ENCODE results near the gene RLF. TPM values are rescaled to one million over a fixed set of nuclear protein-coding genes. Genes with fewer than 3 reads are reported as not detected.
"Not testable (repeated sequence)": the region's sequence is repeated elsewhere in the genome, so short reads cannot be mapped to it uniquely, and the experiment has no call there.

RLF gene
- total and polyA plus RNA-seq, 2 donors: 9.2 to 67.7 TPM

DNA sequence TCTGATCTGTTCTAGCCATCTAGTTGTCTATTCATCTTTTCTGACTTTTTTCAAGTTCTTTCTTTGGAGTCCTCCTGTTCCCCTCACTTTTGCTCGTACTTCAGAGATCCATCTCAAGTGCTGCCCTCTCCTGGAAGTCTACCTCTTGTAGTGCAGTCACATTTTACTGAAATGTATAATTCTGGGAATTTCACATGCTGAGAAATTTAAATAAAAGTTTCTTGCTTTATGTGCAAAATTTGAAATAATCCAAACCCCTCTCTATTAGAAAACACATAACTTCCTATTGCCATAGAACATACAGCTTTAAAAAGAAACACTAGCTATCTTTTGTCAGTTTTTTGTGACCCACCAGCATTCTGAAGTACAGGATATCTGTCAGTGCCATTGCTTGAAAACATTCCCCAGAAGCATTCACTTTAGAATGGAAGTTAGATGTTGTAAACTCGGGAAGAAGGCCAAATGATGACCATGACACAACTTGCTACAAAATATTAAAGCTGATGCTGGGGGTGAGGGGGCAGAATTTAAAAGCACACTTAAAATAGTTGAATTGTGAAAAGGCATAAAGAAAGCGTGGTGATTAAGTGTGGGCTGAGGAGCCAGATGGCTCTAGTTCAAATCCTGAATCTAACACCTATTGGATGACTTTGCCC is 22.0 kb downstream of the RLF start:
- WGBS: 63% methylated on average over 3 of the region's 3 CpGs
- Histone ChIP-seq H3K27ac (ENCODE audit: low read depth) (no peak overlapping the region), H3K36me3 (ENCODE audit: insufficient read depth) (no peaks in the 10 kb centered on the region), H3K4me3 (ENCODE audit: low read depth, low read length) (no peak overlapping the region), H3K4me1 (ENCODE audit: insufficient read depth) (no peaks in the 10 kb centered on the region)
- no peak for DNase-seq (ENCODE audit: extremely low spot score)

DNA sequence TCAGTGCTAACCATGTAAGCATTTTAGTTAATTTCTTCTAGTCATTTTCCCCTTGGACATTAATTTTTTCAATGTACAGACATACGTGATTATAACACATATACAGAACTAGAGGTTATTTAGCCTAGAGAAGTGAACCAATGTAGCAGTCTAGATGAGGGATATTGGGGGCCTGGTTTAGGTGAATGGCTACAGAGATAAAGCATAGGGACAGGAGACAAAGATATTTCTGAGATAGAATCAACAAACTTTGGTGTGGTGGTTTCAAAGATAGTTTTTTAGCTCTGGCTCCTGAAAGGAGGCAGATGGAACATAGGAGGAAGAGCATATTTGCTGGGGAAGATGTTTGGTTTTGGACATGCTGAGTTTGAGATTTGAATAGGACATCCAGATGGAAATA is 23.0 kb downstream of the RLF start:
- Histone ChIP-seq H3K4me1 (ENCODE audit: insufficient read depth) (no peaks in the 10 kb centered on the region), H3K4me3 (ENCODE audit: low read depth, low read length) (no peak overlapping the region), H3K27ac (ENCODE audit: low read depth) (no peak overlapping the region), H3K36me3 (ENCODE audit: insufficient read depth) (no peaks in the 10 kb centered on the region)
- no peak for DNase-seq (ENCODE audit: extremely low spot score)
- WGBS: 82% methylated on average over 1 of the region's 1 CpG

DNA sequence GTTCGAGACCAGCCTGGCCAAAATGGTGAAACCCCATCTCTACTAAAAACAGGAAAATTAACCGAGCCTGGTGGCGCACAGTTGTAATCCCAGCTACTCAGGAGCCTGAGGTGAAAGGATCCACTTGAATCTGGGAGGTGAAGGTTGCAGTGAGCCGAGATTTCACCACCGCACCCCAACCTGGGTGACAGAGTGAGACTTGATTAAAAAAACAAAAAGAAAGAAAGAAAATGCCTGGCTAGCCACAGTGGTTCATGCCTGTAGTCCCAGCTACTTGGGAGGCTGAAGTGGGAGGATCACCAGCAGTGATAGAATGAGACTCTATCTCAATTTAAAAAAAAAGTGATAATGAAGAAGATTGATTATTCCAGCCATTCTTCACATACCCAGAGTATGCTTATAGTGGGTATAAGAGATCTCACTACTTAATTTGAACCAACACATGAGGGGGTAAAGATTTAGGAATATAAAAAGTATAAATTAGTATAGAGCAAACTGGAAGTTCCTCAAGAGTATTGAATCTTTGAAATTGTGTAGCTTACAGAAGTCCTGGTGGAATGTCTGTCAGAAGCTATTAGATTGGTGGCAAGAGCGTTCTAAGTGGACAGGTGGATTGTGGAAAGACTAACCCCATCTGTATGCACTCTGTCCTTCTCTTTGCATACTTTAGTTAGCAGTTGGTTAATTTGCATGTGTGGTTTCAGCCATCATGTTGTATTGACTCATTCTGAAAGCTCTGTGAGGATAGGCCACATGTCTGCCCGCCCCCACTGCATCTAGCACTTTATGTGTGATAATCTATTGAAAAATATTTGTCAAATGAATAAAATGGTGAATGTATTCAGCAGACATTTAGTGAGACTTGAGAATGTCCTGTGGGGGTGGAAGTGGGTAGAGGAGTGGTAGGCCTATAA is 25.0 kb downstream of the RLF start:
- WGBS: 89% methylated on average over 7 of the region's 7 CpGs

GRCh38 chr1:40187399-40187798 is 26.2 kb downstream of the RLF start:
- DNase-seq (ENCODE audit: extremely low spot score): no peak
- 49% methylated on average over 1 of the region's 1 CpG for WGBS
- Histone ChIP-seq H3K4me1 (ENCODE audit: insufficient read depth) (no peaks in the 10 kb centered on the region), H3K27ac (ENCODE audit: low read depth) (no peak overlapping the region), H3K4me3 (ENCODE audit: low read depth, low read length) (no peak overlapping the region), H3K36me3 (ENCODE audit: insufficient read depth) (peaks cover 2% of the 10 kb centered on the region)

More for the DNA sequence above, 25.0 kb downstream of the RLF start:
- no peak overlapping the region for H3K4me3 ChIP-seq (ENCODE audit: low read depth, low read length)
- peaks cover 2% of the 10 kb centered on the region for H3K36me3 ChIP-seq (ENCODE audit: insufficient read depth)
- DNase-seq (ENCODE audit: extremely low spot score): no peak
- H3K4me1 ChIP-seq (ENCODE audit: insufficient read depth): no peaks in the 10 kb centered on the region
- no peak overlapping the region for H3K27ac ChIP-seq (ENCODE audit: low read depth)

DNA sequence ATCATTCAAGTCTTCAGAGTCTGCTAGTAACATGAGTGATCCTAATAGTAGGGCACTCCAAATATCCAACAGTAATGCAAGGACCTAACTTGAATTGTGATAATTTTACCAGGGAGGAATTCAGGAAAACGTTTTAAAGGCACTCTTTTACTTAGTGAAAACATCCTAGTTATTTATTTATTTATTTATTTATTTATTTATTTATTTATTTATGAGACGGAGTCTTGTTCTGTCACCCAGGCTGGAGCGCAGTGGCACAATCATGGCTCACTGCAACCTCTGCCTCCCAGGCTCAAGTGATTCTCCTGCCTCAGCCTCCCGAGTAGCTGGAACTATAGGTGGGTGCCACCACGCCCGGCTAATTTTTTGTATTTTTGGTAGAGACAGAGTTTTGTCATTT is 33.5 kb downstream of the RLF start:
- not testable (repeated sequence) for H3K4me3 ChIP-seq (ENCODE audit: low read depth, low read length); DNase-seq (ENCODE audit: extremely low spot score); H3K27ac ChIP-seq (ENCODE audit: low read depth); H3K36me3 ChIP-seq (ENCODE audit: insufficient read depth); H3K4me1 ChIP-seq (ENCODE audit: insufficient read depth)
- 86% methylated on average over 6 of the region's 6 CpGs for WGBS

DNA sequence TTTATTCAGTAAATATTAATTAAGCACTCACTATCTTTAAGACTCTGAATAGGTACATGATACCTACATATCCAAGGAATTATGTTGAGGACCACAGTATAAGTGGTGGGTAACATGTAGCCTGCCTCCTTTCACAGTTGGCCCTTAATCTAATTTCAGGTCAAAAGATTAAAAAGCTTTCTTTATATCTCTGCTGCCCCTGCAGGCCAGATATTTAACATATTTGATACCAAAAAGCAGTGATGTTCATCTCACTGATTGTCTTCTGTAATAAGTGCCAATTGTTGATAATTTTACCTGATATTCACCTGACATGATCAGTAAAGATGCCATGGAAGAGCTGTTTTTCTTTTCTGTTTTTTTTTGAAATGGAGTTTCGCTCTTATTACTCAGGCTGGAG is 36.5 kb downstream of the RLF start:
- no peaks in the 10 kb centered on the region for H3K4me1 ChIP-seq (ENCODE audit: insufficient read depth)
- H3K36me3 ChIP-seq (ENCODE audit: insufficient read depth): no peaks in the 10 kb centered on the region
- WGBS: 100% methylated on average over 1 of the region's 1 CpG
- no peak for DNase-seq (ENCODE audit: extremely low spot score)
- H3K27ac ChIP-seq (ENCODE audit: low read depth): no peak overlapping the region
- H3K4me3 ChIP-seq (ENCODE audit: low read depth, low read length): no peak overlapping the region

GRCh38 chr1:40199126-40199525 is 37.9 kb downstream of the RLF start:
- no peak for DNase-seq (ENCODE audit: extremely low spot score)
- Histone ChIP-seq H3K4me1 (ENCODE audit: insufficient read depth) (no peaks in the 10 kb centered on the region), H3K27ac (ENCODE audit: low read depth) (no peak overlapping the region), H3K4me3 (ENCODE audit: low read depth, low read length) (no peak overlapping the region), H3K36me3 (ENCODE audit: insufficient read depth) (no peaks in the 10 kb centered on the region)
- 90% methylated on average over 3 of the region's 3 CpGs for WGBS

GRCh38 chr1:40204856-40205255 is 43.7 kb downstream of the RLF start:
- Histone ChIP-seq H3K4me1 (ENCODE audit: insufficient read depth) (no peaks in the 10 kb centered on the region), H3K27ac (ENCODE audit: low read depth) (no peak overlapping the region), H3K36me3 (ENCODE audit: insufficient read depth) (peaks cover 4% of the 10 kb centered on the region), H3K4me3 (ENCODE audit: low read depth, low read length) (no peak overlapping the region)
- 96% methylated on average over 4 of the region's 4 CpGs for WGBS
- DNase-seq (ENCODE audit: extremely low spot score): no peak

DNA sequence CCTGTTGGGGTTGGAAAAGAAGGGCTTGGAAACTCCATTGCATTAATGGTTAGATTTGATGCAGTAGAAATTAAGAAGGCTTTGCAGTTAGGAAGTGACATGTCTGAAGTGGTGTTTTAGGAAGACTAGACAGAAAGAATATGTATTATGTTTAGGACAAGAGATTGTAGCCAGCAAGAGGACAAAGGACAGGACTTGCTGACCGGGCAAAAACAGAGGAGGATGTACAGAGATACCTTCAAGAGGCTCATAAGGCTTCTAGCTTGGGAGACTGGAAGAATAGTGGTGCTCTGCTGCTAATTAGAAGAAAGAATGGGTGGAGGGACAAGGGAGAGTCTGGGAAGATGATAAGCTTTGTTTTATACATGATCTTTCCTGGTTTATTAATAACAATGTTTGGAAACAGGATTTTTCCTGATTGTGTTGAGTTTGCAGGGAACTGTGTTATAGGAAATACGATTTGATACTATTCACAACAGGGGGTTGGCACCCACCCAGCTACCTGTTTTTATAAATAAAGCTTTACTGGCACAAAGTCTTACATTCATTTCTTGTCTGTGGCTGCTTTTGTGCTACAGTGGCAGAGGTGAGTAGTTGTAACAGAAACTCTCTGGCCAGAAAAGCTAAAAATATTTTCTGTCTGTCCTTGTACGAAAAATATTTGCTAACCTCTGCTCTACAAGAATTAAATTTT is 49.5 kb downstream of the RLF start:
- Histone ChIP-seq H3K4me1 (ENCODE audit: insufficient read depth) (no peaks in the 10 kb centered on the region), H3K36me3 (ENCODE audit: insufficient read depth) (no peaks in the 10 kb centered on the region), H3K4me3 (ENCODE audit: low read depth, low read length) (no peak overlapping the region), H3K27ac (ENCODE audit: low read depth) (no peak overlapping the region)
- DNase-seq (ENCODE audit: extremely low spot score): no peak
- 87% methylated on average over 3 of the region's 3 CpGs for WGBS

DNA sequence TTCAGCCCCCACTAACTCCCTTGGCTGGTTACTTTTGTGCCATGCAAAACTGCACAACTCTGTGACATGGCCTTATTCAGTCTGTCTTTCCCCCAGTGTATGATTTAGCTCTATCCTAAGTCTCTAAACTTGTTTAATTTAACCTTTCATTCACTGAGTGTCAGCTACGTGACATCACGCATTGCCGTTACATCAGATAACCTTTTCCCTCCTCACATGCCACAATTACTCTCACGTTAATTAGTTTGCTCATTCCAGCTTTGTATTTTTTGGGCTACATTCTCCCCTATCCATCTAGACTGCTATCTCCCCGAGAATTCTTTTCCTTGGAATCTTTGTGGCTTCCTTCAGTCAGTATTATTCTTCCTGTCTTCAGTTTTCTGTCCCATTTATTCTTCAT is 57.1 kb downstream of the RLF start:
- H3K36me3 ChIP-seq (ENCODE audit: insufficient read depth): no peaks in the 10 kb centered on the region
- no peak for DNase-seq (ENCODE audit: extremely low spot score)
- H3K4me1 ChIP-seq (ENCODE audit: insufficient read depth): no peaks in the 10 kb centered on the region
- H3K27ac ChIP-seq (ENCODE audit: low read depth): no peak overlapping the region
- H3K4me3 ChIP-seq (ENCODE audit: low read depth, low read length): no peak overlapping the region
- 94% methylated on average over 5 of the region's 5 CpGs for WGBS

DNA sequence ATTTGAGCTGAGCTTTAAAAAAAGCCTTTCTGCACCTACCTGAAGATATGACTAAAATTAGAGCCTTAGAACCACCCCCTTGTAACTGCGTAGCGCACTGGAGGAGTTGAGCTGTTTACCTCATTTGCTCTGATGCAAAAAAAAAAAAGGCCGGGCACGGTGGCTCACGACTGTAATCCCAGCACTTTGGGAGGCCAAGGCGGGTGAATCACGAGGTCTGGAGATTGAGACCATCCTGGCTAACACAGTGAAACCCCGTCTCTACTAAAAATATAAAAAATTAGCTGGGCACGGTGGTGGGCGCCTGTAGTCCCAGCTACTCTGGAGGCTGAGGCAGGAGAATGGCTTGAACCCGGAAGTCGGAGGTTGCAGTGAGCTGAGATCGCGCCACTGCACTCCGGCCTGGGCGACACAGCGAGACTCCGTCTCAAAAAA is 60.3 kb downstream of the RLF start:
- H3K4me1 ChIP-seq (ENCODE audit: insufficient read depth); H3K27ac ChIP-seq (ENCODE audit: low read depth); H3K4me3 ChIP-seq (ENCODE audit: low read depth, low read length); DNase-seq (ENCODE audit: extremely low spot score); H3K36me3 ChIP-seq (ENCODE audit: insufficient read depth): not testable (repeated sequence)
- WGBS: 95% methylated on average over 18 of the region's 18 CpGs

- no peaks in the 10 kb centered on the region for H3K4me1 ChIP-seq (ENCODE audit: insufficient read depth)
- H3K4me3 ChIP-seq (ENCODE audit: low read depth, low read length): no peak overlapping the region
- no peak for DNase-seq (ENCODE audit: extremely low spot score)
- H3K27ac ChIP-seq (ENCODE audit: low read depth): no peak overlapping the region
- H3K36me3 ChIP-seq (ENCODE audit: insufficient read depth): no peaks in the 10 kb centered on the region
- 84% methylated on average over 3 of the region's 3 CpGs for WGBS
Measured at GRCh38 chr1:40221977-40222772, 61.0 kb downstream of the RLF start.

GRCh38 chr1:40224040-40224439 is 62.9 kb downstream of the RLF start:
- no peak for DNase-seq (ENCODE audit: extremely low spot score)
- Histone ChIP-seq H3K36me3 (ENCODE audit: insufficient read depth) (no peaks in the 10 kb centered on the region), H3K27ac (ENCODE audit: low read depth) (no peak overlapping the region), H3K4me1 (ENCODE audit: insufficient read depth) (no peaks in the 10 kb centered on the region), H3K4me3 (ENCODE audit: low read depth, low read length) (no peak overlapping the region)
- WGBS: 91% methylated on average over 6 of the region's 6 CpGs

Measured in urinary bladder (tissue), 4 donors.